Upper lobe of left lung (tissue), 4 donors: ENCODE results near the gene ADPRS.

Experiments used
- EP300 ChIP-seq, 4 donors: sonication (generic); formaldehyde crosslinking; IDR thresholded peaks; one replicate each; pipeline ENCODE4 v1.5.1; 2017; ENCODE audit warnings: antibody characterized with exemption in 4 of 4, control low read depth in 2 of 4
- POLR2A ChIP-seq, 4 donors: fragments of 450-650 bp; IDR thresholded peaks; one replicate each; pipeline ENCODE4 v1.5.1; 2016 to 2017; ENCODE audit warnings: antibody characterized with exemption in 4 of 4, mild to moderate bottlenecking in 2 of 4
- POLR2AphosphoS5 ChIP-seq, 2 donors: sonication (generic); formaldehyde crosslinking; IDR thresholded peaks; one replicate each; pipeline ENCODE4 v1.5.1; 2017; ENCODE audit warnings: antibody characterized with exemption in 2 of 2
- TF ChIP-seq, protein P1 (sequence below), 6 experiments: fragments of 450-650 bp in 4 of 6; fragments of 200-600 bp in 2 of 6; sonication (generic) in 2 of 6; IDR thresholded peaks; one replicate each; pipeline ENCODE4 v1.5.1; 2016 to 2019; ENCODE audit warnings: antibody characterized with exemption in 6 of 6

DNA sequence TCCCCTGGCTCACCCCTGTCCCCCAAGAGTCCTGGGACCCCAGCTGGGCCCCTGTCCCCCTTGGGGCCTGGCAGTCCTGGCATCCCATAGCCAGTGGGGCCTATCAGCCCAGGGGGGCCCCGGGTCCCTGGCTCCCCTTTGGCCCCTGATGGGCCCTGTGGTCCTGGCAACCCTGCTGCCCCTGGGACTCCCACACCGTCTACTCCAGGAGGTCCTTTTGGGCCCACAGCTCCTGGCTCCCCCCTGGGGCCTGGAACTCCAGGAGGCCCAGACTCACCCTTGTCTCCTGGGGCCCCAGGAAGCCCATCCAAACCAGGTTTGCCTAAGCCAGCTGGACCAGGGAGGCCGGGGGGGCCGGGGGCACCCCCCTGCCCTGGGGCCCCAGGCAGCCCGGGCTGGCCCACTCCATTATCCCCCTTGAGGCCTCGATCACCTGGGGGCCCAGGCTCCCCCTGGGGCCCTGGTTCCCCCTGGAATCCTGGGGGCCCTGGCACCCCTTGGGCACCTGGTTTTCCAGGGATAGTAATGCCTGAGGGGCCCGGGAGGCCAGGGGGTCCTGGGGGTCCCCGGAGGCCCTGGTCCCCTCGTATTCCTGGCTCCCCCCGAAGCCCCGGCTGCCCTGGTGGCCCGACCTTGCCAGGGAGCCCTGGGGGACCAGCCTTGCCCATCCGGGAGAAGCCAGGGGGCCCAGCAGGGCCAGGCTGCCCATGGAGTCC is 10.1 kb downstream of the ADPRS start:
- TF ChIP-seq, protein P1, sequence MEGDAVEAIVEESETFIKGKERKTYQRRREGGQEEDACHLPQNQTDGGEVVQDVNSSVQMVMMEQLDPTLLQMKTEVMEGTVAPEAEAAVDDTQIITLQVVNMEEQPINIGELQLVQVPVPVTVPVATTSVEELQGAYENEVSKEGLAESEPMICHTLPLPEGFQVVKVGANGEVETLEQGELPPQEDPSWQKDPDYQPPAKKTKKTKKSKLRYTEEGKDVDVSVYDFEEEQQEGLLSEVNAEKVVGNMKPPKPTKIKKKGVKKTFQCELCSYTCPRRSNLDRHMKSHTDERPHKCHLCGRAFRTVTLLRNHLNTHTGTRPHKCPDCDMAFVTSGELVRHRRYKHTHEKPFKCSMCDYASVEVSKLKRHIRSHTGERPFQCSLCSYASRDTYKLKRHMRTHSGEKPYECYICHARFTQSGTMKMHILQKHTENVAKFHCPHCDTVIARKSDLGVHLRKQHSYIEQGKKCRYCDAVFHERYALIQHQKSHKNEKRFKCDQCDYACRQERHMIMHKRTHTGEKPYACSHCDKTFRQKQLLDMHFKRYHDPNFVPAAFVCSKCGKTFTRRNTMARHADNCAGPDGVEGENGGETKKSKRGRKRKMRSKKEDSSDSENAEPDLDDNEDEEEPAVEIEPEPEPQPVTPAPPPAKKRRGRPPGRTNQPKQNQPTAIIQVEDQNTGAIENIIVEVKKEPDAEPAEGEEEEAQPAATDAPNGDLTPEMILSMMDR (IDR thresholded peaks at IDR 0.05), result no peak
- no peak for TF ChIP-seq POLR2A (IDR thresholded peaks at IDR 0.05)
- TF ChIP-seq POLR2AphosphoS5 (IDR thresholded peaks at IDR 0.05), result no peak
- TF ChIP-seq EP300 (IDR thresholded peaks at IDR 0.05), result no peak
